Suppressor macrophage (primary cell): Measurements from ENCODE around the gene DNAJC30.
"Not testable (repeated sequence)": the region's sequence is repeated elsewhere in the genome, so short reads cannot be mapped to it uniquely, and the experiment has no call there.

Source experiments
- DNase-seq, 4 experiments: peaks; one replicate each; pipeline ENCODE4 v3.0.0-alpha.2; 2020 to 2022
- total RNA-seq, 17 experiments: gene quantifications; one replicate each; lab custom pipeline; 2026; ENCODE audit warnings: mixed read lengths in 6 of 17, inconsistent platforms in 3 of 17; lab: John Stamatoyannopoulos, UW

The DNAJC30 gene
- total RNA-seq: 2.1 to 10.4 (median 5.2) reads per million in 17 experiments

GRCh38 chr7:73683056-73683787 lies at the start of gene DNAJC30, which contains the start of gene BUD23:
TSS of gene DNAJC30 (minus strand) at chr7:73683453. CDS start at chr7:73683423, 30 bp downstream.
TSS of gene BUD23 (plus strand) at chr7:73683597. CDS start at chr7:73683626, 29 bp downstream.
- DNase-seq: peak; percentile 93 to 97 (median 95)

GRCh38 chr7:73732397-73732796 lies 49.1 kb upstream of the DNAJC30 start:
- DNase-seq: no peak

- no peak for DNase-seq
Observed at GRCh38 chr7:73730485-73730884, 47.2 kb upstream of the DNAJC30 start.

GRCh38 chr7:73728551-73728950 lies 45.3 kb upstream of the DNAJC30 start:
- DNase-seq: no peak

GRCh38 chr7:73727952-73728351 lies 44.7 kb upstream of the DNAJC30 start:
- DNase-seq: peak in 1 of 4 experiments; percentile 51

GRCh38 chr7:73726083-73726466 lies 42.8 kb upstream of the DNAJC30 start:
- DNase-seq: no peak

- no peak for DNase-seq
Observed at GRCh38 chr7:73723813-73724212, 40.6 kb upstream of the DNAJC30 start.

GRCh38 chr7:73722785-73723184 lies 39.5 kb upstream of the DNAJC30 start:
- no peak for DNase-seq

- DNase-seq: not testable (repeated sequence)
Observed at GRCh38 chr7:73722182-73722581, 38.9 kb upstream of the DNAJC30 start.

- no peak for DNase-seq
Observed at GRCh38 chr7:73721377-73721817, 38.1 kb upstream of the DNAJC30 start.

- not testable (repeated sequence) for DNase-seq
Observed at GRCh38 chr7:73720443-73720842, 37.2 kb upstream of the DNAJC30 start.

GRCh38 chr7:73719806-73720169 lies 36.5 kb upstream of the DNAJC30 start:
- no peak for DNase-seq

- DNase-seq: peak; percentile 78 to 94 (median 86)
Observed at GRCh38 chr7:73718905-73719805, 35.9 kb upstream of the DNAJC30 start, which contains the start of gene STX1A. TSS of gene STX1A (minus strand) at chr7:73719669. CDS start at chr7:73719631, 38 bp downstream.

- DNase-seq: no peak
Observed at GRCh38 chr7:73718438-73718881, 35.2 kb upstream of the DNAJC30 start.

GRCh38 chr7:73717991-73718405 lies 34.7 kb upstream of the DNAJC30 start:
- peak; percentile 70 to 82 (median 72) for DNase-seq

GRCh38 chr7:73717025-73717807 lies 34.0 kb upstream of the DNAJC30 start:
- DNase-seq: peak in 1 of 4 experiments; percentile 36

- no peak for DNase-seq
Observed at GRCh38 chr7:73716318-73716890, 33.2 kb upstream of the DNAJC30 start.

- peak in 3 of 4 experiments; percentile 35 to 58 (median 43) for DNase-seq
Observed at GRCh38 chr7:73715648-73716317, 32.5 kb upstream of the DNAJC30 start.

GRCh38 chr7:73713319-73713718 lies 30.1 kb upstream of the DNAJC30 start:
- DNase-seq: not testable (repeated sequence)

- DNase-seq: no peak
Observed at GRCh38 chr7:73712773-73713172, 29.5 kb upstream of the DNAJC30 start.

- DNase-seq: no peak
Observed at GRCh38 chr7:73708961-73709549, 25.8 kb upstream of the DNAJC30 start.
